Calu3 (cell line): ENCODE results near the gene PTPRZ1. TPM values are rescaled to one million over a fixed set of nuclear protein-coding genes. Genes with fewer than 3 reads are reported as not detected.

Experiments
- BruUV-seq: library from RNA; stranded (reverse); fragments of 400-500 nt; replicated peaks from 2 replicates; lab custom pipeline; 2021; lab: Mats Ljungman, UMichigan
- CTCF ChIA-PET: fragments of 300-600 bp; sonication (Branson Sonifier 250); formaldehyde crosslinking; loops from one replicate; lab custom pipeline; 2022; ENCODE audit warnings: antibody characterized with exemption; lab: Charles Lee
- DNase-seq: peaks from one replicate; pipeline ENCODE4 v3.0.0; 2022
- H3K27ac Mint-ChIP-seq: one replicate; pipeline ENCODE4 v1.8.0; 2022; ENCODE audit warnings: mixed read lengths; ENCODE audit not compliant: unreplicated experiment
- H3K27me3 Mint-ChIP-seq: one replicate; pipeline ENCODE4 v1.8.0; 2022; ENCODE audit warnings: mixed read lengths; ENCODE audit not compliant: unreplicated experiment
- H3K36me3 Mint-ChIP-seq: one replicate; pipeline ENCODE4 v1.8.0; 2022; ENCODE audit warnings: mild to moderate bottlenecking, moderate library complexity, mixed read lengths; ENCODE audit not compliant: insufficient read depth, unreplicated experiment
- H3K4me1 Mint-ChIP-seq: one replicate; pipeline ENCODE4 v1.8.0; 2022; ENCODE audit warnings: mild to moderate bottlenecking, low read depth, mixed read lengths; ENCODE audit not compliant: unreplicated experiment
- H3K4me3 Mint-ChIP-seq: one replicate; pipeline ENCODE4 v1.8.0; 2022; ENCODE audit warnings: mild to moderate bottlenecking, low read depth, moderate library complexity, mixed read lengths; ENCODE audit not compliant: unreplicated experiment
- H3K9me3 Mint-ChIP-seq: one replicate; pipeline ENCODE4 v1.8.0; 2022; ENCODE audit warnings: low read depth, mixed read lengths; ENCODE audit not compliant: unreplicated experiment
- intact Hi-C: fragments of 100-400 bp; cut with micrococcal nuclease; formaldehyde crosslinking; loops from one replicate; pipeline ENCODE4 v1.10.0; 2022; ENCODE audit not compliant: unreplicated experiment
- total RNA-seq: library from RNA; stranded (reverse); gene quantifications from 2 replicates; pipeline ENCODE4 v1.2.3, GENCODE V29; 2022
- TF ChIP-seq, protein P1 (sequence below): fragments of 200-600 bp; IDR thresholded peaks from one replicate; pipeline ENCODE4 v1.8.0; 2022; ENCODE audit warnings: antibody characterized with exemption; ENCODE audit not compliant: unreplicated experiment

PTPRZ1 gene
- total RNA-seq, 1 experiment from 2014 or later, result 4.9 TPM

DNA sequence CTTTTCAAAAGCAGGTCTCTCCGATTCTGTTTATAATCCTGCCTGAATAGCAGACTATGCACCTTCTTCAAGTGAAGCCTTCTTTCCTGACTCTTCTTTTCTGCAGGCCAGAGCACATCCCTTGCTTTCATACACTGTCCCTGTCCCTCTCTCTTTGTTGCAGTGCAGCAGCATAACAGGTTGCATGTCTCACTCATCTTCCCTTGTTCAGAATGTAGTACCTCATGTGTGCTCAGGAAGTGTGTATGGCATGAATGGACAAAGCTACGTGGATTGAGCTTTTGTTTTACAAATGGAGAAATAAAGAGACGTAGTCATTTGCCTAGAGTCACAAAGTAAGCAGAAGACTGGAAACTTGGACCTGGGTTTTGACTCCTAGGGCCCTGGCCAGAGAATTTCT lies 68.0 kb downstream of the PTPRZ1 start:
- peaks cover 15% of the 10 kb centered on the region for H3K4me1 Mint-ChIP-seq
- no peaks in the 10 kb centered on the region for H3K9me3 Mint-ChIP-seq
- CTCF ChIA-PET, result no interaction called here
- DNase-seq, result no peak
- no TSS peak for BruUV-seq
- H3K27ac Mint-ChIP-seq, result no peak overlapping the region
- H3K36me3 Mint-ChIP-seq, result no peaks in the 10 kb centered on the region
- H3K4me3 Mint-ChIP-seq, result no peak overlapping the region
- intact Hi-C loops, result no loop called here
- TF ChIP-seq, protein P1, sequence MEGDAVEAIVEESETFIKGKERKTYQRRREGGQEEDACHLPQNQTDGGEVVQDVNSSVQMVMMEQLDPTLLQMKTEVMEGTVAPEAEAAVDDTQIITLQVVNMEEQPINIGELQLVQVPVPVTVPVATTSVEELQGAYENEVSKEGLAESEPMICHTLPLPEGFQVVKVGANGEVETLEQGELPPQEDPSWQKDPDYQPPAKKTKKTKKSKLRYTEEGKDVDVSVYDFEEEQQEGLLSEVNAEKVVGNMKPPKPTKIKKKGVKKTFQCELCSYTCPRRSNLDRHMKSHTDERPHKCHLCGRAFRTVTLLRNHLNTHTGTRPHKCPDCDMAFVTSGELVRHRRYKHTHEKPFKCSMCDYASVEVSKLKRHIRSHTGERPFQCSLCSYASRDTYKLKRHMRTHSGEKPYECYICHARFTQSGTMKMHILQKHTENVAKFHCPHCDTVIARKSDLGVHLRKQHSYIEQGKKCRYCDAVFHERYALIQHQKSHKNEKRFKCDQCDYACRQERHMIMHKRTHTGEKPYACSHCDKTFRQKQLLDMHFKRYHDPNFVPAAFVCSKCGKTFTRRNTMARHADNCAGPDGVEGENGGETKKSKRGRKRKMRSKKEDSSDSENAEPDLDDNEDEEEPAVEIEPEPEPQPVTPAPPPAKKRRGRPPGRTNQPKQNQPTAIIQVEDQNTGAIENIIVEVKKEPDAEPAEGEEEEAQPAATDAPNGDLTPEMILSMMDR, result no peak
- no peaks in the 10 kb centered on the region for H3K27me3 Mint-ChIP-seq

DNA sequence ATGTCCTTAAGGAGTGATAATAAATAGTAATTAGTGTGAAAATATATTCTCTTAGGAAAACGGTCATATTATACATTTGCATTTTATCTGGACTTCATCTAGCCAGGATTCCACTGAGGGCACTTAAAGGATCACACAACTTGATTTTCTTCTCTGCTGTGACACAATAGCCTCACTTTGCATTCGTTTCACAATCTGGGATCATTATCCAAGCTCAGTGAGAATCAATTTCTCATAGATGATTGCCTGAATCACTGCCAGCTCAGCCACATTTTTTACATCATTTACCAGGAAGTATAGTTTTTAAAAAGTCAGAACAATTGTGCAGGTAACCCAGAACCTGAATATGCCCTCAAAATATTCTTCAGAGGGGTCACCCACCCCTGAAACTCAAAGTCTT lies 68.9 kb downstream of the PTPRZ1 start:
- Mint-ChIP-seq H3K4me1 (peaks cover 16% of the 10 kb centered on the region), H3K4me3 (no peak overlapping the region), H3K27ac (no peak overlapping the region), H3K9me3 (no peaks in the 10 kb centered on the region), H3K27me3 (no peaks in the 10 kb centered on the region), H3K36me3 (no peaks in the 10 kb centered on the region)
- BruUV-seq, result no TSS peak
- DNase-seq, result no peak
- CTCF ChIA-PET, result no interaction called here
- intact Hi-C loops, result no loop called here
- TF ChIP-seq, protein P1, result no peak

DNA sequence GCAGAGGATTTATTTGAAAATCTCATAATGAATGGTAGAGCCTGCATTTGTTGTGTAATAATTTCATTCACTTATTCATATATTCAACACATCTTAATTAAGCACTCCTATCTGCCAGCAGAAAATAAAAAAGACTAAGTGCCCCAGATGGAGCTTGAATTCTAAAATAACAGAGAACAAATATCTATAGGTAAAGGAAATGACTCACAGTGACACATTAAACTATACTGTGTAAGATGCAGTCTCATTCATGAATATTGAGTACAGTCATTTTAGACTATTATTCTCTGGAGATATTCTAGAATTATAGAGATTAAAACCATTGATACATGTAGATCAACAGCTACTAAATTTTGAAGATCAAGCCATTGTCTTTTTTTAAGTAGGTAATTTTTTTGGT lies 72.1 kb downstream of the PTPRZ1 start:
- no peak overlapping the region for H3K27ac Mint-ChIP-seq
- intact Hi-C loops, result no loop called here
- DNase-seq, result no peak
- no peaks in the 10 kb centered on the region for H3K36me3 Mint-ChIP-seq
- no peaks in the 10 kb centered on the region for H3K9me3 Mint-ChIP-seq
- CTCF ChIA-PET, result no interaction called here
- BruUV-seq, result no TSS peak
- H3K27me3 Mint-ChIP-seq, result no peaks in the 10 kb centered on the region
- H3K4me1 Mint-ChIP-seq, result peaks cover 16% of the 10 kb centered on the region
- no peak overlapping the region for H3K4me3 Mint-ChIP-seq
- TF ChIP-seq, protein P1, result no peak

DNA sequence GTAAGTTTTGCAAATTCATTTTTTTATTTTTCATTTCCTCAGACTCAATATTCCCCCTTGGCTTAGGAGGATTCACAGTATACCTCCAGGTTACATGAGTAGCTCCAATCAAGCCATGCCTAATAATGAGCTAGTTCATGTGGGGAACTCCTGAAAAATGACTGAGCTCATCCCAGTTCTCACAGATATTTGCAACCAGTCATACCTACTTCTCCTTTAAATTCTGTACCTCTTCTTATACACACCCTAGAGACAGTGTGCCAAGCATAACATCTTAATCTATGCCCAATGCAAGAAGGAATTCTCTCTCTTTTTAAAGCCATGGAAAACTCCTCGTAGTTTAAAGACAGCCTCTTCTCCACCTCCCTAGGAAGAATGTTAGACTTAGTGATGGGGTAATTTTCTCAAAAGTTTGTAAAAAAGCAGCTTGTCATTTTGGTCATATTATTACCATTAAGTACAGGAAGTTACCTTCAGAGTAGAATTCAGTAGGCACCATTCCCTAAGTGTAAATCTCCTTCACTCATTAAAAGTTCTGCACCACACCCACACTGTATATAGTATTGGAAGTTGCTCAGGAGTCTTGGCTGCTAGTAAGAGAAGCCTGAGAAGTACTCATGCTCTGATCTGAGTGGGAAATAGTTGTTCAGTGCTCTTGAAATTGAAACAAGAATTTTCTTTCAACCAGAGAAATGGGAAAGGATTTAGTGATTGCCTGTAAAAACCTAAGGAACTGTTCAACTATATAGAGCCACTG lies 72.7 kb downstream of the PTPRZ1 start:
- Mint-ChIP-seq H3K9me3 (no peaks in the 10 kb centered on the region), H3K27ac (no peak overlapping the region), H3K36me3 (no peaks in the 10 kb centered on the region), H3K4me3 (no peak overlapping the region), H3K27me3 (no peaks in the 10 kb centered on the region), H3K4me1 (peaks cover 16% of the 10 kb centered on the region)
- CTCF ChIA-PET, result no interaction called here
- BruUV-seq, result no TSS peak
- intact Hi-C loops, result no loop called here
- DNase-seq, result no peak
- TF ChIP-seq, protein P1, result no peak
